HG02610 (cell line): Measurements from ENCODE around the gene PDE11A.
"Not testable (repeated sequence)": the region's sequence is repeated elsewhere in the genome, so short reads cannot be mapped to it uniquely, and the experiment has no call there.

ENCODE experiments used
- ATAC-seq: cut with Tn5 transposase; IDR thresholded peaks from one replicate; pipeline ENCODE4 v1.9.1; 2021; ENCODE audit warnings: mild to moderate bottlenecking, moderate library complexity; ENCODE audit not compliant: unreplicated experiment

Gene PDE11A

GRCh38 chr2:178074123-178075005 lies 1.8 kb upstream of the PDE11A start:
- no peak for ATAC-seq

GRCh38 chr2:178072000-178072382 lies 586 bp downstream of the PDE11A start:
- ATAC-seq: no peak

- no peak for ATAC-seq
Observed at GRCh38 chr2:178070824-178071223, 1.8 kb downstream of the PDE11A start.

- ATAC-seq: no peak
Observed at GRCh38 chr2:178069551-178069950, 3.0 kb downstream of the PDE11A start.

GRCh38 chr2:178068823-178069454 lies 3.6 kb downstream of the PDE11A start:
- no peak for ATAC-seq

- ATAC-seq: no peak
Observed at GRCh38 chr2:178066890-178067669, 5.5 kb downstream of the PDE11A start.

- no peak for ATAC-seq
Observed at GRCh38 chr2:178066324-178066723, 6.3 kb downstream of the PDE11A start.

- no peak for ATAC-seq
Observed at GRCh38 chr2:178059681-178060080, 12.9 kb downstream of the PDE11A start.

GRCh38 chr2:178059111-178059510 lies 13.5 kb downstream of the PDE11A start:
- no peak for ATAC-seq

GRCh38 chr2:178057179-178057680 lies 15.3 kb downstream of the PDE11A start:
- no peak for ATAC-seq

GRCh38 chr2:178056345-178056744 lies 16.2 kb downstream of the PDE11A start:
- no peak for ATAC-seq

- not testable (repeated sequence) for ATAC-seq
Observed at GRCh38 chr2:178051257-178051656, 21.3 kb downstream of the PDE11A start.

GRCh38 chr2:178047391-178047790 lies 25.2 kb downstream of the PDE11A start:
- no peak for ATAC-seq

- no peak for ATAC-seq
Observed at GRCh38 chr2:178044836-178045235, 27.7 kb downstream of the PDE11A start.

GRCh38 chr2:178043266-178043665 lies 29.3 kb downstream of the PDE11A start:
- ATAC-seq: no peak

- ATAC-seq: not testable (repeated sequence)
Observed at GRCh38 chr2:178033583-178033982, 39.0 kb downstream of the PDE11A start.

GRCh38 chr2:178029342-178029741 lies 43.2 kb downstream of the PDE11A start:
- ATAC-seq: no peak

GRCh38 chr2:178025551-178026185 lies 46.9 kb downstream of the PDE11A start:
- ATAC-seq: no peak

- ATAC-seq: no peak
Observed at GRCh38 chr2:178018141-178018540, 54.4 kb downstream of the PDE11A start.

- no peak for ATAC-seq
Observed at GRCh38 chr2:178016612-178017011, 56.0 kb downstream of the PDE11A start.

- ATAC-seq: no peak
Observed at GRCh38 chr2:178012639-178013038, 59.9 kb downstream of the PDE11A start.
